Body of pancreas (tissue), 4 donors: Measurements from ENCODE around the gene SEC11A.

ENCODE experiments used
- POLR2A ChIP-seq, 3 donors: fragments of 450-650 bp; IDR thresholded peaks; one replicate each; pipeline ENCODE4 v1.6.1; 2016; ENCODE audit warnings: antibody characterized with exemption in 3 of 3, mild to moderate bottlenecking in 2 of 3
- TF ChIP-seq, protein P1 (sequence below), 7 experiments: fragments of 450-650 bp in 4 of 7; fragments of 200-600 bp in 3 of 7; sonication (generic) in 3 of 7; IDR thresholded peaks; one replicate each; pipeline ENCODE4 v1.5.1; 2016 to 2019; ENCODE audit warnings: antibody characterized with exemption in 7 of 7

DNA sequence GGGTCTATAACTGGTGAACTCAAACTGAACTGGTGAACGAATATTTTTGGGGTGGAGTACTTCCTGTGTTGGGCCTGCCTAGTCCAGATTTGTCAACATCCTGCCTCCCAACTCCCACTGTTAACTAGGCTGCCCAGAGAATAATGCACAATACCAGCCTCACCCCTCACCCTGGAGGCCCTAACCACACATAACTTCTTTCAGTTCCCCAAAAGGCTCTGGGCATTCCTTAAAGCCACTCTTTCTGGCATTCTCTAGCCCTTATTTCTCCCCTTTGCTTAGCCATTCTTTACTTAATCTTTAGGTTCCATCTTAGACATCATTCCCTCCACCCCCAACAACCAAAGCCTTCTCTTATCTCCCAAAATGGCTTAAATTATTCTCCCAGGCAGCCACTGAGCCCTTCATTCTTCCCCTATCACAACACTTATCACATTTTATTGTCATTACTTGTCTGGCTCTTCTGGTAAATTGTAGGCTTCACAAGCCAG lies 9.1 kb upstream of the SEC11A start:
- TF ChIP-seq, protein P1, sequence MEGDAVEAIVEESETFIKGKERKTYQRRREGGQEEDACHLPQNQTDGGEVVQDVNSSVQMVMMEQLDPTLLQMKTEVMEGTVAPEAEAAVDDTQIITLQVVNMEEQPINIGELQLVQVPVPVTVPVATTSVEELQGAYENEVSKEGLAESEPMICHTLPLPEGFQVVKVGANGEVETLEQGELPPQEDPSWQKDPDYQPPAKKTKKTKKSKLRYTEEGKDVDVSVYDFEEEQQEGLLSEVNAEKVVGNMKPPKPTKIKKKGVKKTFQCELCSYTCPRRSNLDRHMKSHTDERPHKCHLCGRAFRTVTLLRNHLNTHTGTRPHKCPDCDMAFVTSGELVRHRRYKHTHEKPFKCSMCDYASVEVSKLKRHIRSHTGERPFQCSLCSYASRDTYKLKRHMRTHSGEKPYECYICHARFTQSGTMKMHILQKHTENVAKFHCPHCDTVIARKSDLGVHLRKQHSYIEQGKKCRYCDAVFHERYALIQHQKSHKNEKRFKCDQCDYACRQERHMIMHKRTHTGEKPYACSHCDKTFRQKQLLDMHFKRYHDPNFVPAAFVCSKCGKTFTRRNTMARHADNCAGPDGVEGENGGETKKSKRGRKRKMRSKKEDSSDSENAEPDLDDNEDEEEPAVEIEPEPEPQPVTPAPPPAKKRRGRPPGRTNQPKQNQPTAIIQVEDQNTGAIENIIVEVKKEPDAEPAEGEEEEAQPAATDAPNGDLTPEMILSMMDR (IDR thresholded peaks at IDR 0.05): no peak
- no peak for TF ChIP-seq POLR2A (IDR thresholded peaks at IDR 0.05)
